Measurements from ENCODE around the gene ACSS2.
"Not testable (repeated sequence)": the region's sequence is repeated elsewhere in the genome, so short reads cannot be mapped to it uniquely, and the experiment has no call there.

ACSS2 gene

DNA sequence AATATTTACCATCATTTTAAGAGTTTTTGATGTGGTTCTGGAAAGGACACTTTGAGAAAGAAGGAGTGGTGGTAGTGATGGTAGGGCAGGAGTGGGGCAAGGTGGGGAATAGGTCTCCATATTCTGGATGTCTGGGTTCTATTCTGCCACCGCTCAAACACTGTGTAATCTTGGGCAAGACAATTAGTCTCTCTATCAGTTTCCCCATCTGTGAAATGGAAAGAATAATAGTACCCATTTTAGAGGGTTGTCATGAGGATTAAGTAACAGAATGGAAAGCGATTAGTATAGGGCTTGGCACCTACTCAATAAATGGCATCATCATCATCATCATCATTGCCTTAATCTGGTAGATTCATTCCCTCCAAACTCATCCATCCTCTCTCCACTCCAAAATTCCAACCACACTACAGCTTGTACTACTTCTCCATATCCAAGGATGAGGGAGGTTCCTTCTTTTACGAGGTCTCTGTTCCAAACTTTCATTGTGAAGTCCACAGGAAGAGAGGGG, 2.8 kb upstream of the ACSS2 start:
- no peak for TF ChIP-seq CTCF (conservative IDR thresholded peaks at IDR 0.05; ENCODE audit: low read length)
- H3K4me3 ChIP-seq (ENCODE audit: low read length) = peak overlapping the region; percentile 85
- no peak for DNase-seq (ENCODE audit: low read depth)

- no peak overlapping the region for H3K4me3 ChIP-seq (ENCODE audit: low read length)
These were observed 2.2 kb upstream of the ACSS2 start for GRCh38 chr20:34874094-34874654.

GRCh38 chr20:34875642-34876405, 588 bp upstream of the ACSS2 start:
- TF ChIP-seq CTCF (conservative IDR thresholded peaks at IDR 0.05; ENCODE audit: low read length) = peak; percentile 28
- peak overlapping the region; percentile 82 for H3K4me3 ChIP-seq (ENCODE audit: low read length)
- DNase-seq (ENCODE audit: low read depth) = peak; percentile 99

More at GRCh38 chr20:34874094-34874654, 2.2 kb upstream of the ACSS2 start:
- peak; percentile 87 for DNase-seq (ENCODE audit: low read depth)
- TF ChIP-seq CTCF (conservative IDR thresholded peaks at IDR 0.05; ENCODE audit: low read length) = peak; percentile 99

GRCh38 chr20:34880215-34880850, 3.9 kb downstream of the ACSS2 start:
- no peak for DNase-seq (ENCODE audit: low read depth)
- no peak for TF ChIP-seq CTCF (conservative IDR thresholded peaks at IDR 0.05; ENCODE audit: low read length)

DNA sequence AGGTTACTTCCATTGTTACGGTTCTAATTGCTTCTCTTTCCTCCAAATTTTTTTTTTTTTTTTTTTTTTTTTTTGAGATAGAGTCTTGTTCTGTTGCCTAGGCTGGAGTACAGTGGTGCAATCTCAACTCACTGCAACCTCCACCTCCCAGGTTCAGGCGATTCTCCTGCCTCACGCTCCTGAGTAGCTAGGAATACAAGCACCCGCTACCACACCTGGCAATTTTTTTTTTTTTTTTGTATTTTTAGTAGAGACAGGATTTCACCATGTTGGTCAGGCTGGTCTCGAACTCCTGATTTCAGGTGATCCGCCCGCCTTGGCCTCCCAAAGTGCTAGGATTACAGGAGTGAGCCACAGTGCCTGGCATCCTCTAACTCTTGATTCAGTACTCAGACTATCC, 4.6 kb downstream of the ACSS2 start:
- H3K4me3 ChIP-seq (ENCODE audit: low read length); DNase-seq (ENCODE audit: low read depth): not testable (repeated sequence)

More at GRCh38 chr20:34880215-34880850, 3.9 kb downstream of the ACSS2 start:
- no peak overlapping the region for H3K4me3 ChIP-seq (ENCODE audit: low read length)

GRCh38 chr20:34881689-34882088, 5.3 kb downstream of the ACSS2 start:
- DNase-seq (ENCODE audit: low read depth) = no peak
- H3K4me3 ChIP-seq (ENCODE audit: low read length) = no peak overlapping the region
- no peak for TF ChIP-seq CTCF (conservative IDR thresholded peaks at IDR 0.05; ENCODE audit: low read length)

GRCh38 chr20:34883087-34883688, 6.8 kb downstream of the ACSS2 start:
- DNase-seq (ENCODE audit: low read depth) = no peak
- TF ChIP-seq CTCF (conservative IDR thresholded peaks at IDR 0.05; ENCODE audit: low read length) = no peak
- H3K4me3 ChIP-seq (ENCODE audit: low read length) = no peak overlapping the region

Measured in AG10803 (cell line).